T-helper 1 cell treated with Interleukin-12 subunit alpha and Interleukin-12 subunit beta and Interleukin-4 antibody, amounts not matched to agents 30 ng/mL and 1 ng/mL, for 36 hours (primary cell): ENCODE measurements around the gene TBX10. TPM values are rescaled to one million over a fixed set of nuclear protein-coding genes. Genes with fewer than 3 reads are reported as not detected.
"Not testable (repeated sequence)": the region's sequence is repeated elsewhere in the genome, so short reads cannot be mapped to it uniquely, and the experiment has no call there.

ENCODE experiments used
- intact Hi-C: fragments of 100-400 bp; cut with micrococcal nuclease; formaldehyde crosslinking; loops from one replicate; pipeline ENCODE4 v1.15.1; 2024
- total RNA-seq: library from RNA; stranded (reverse); gene quantifications from 2 replicates; pipeline ENCODE4 v1.2.3, GENCODE V29; 2022

The TBX10 gene
- total RNA-seq, 1 donor from 2014 or later, result not detected

DNA sequence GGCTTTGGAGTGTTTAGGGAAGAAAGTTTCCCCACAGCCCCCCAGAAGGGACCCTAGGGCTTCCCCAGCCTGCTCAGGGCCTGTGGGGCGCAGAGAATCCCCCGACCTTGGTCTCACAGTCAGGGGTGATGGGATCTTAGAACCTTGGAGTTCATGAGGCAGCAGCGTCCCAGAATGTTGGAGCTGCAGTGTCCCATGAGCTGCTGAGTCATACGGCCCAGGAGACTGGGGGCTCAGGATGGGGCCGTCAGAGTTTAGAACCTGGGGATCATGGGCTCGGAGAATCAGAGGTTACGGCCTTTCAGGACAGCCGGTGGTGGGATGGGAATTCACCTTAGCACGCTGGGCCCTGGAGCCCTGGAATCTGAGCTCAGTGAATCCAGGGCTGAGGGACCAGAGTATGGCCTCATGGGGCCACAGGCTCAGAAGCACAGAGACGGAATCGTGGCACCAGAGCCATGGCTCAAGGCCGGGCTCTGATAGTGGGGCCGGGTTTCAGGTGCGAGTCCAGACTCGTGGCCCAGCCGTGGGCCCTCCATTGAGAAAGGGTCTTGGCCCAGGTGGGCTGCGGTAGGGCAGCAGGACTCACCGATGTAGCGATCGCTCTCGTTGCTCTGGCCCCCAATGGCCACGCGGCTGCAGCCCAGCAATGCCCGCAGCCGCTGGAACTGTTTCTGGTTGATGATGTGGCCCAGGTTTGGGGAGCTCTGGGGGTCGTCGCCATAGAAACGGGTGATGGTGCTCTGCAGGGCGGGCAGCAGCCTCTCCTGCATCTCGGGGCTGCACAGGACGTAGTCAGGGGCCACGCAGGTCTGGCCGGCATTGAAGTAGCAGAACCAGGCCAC, 25.4 kb upstream of the TBX10 start:
- intact Hi-C loops, result no loop called here

DNA sequence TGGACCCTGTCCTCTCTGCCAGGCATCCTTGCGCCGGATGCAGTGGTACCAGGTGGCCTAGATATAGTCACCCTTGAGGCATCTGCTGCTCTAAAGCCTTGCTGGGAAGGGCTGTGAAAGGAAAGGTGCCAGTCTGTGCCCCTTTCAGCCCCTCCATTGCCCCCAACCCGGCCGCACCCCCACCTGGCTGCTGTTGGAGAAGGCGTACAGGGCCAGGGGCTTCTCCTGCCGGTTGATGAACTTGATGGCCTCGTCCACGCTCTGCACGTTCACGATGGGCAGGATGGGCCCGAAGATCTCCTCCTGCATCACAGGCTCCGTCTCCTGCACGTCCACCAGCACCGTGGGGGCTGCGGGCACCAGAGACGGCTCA, 24.6 kb upstream of the TBX10 start:
- intact Hi-C loops, result no loop called here

DNA sequence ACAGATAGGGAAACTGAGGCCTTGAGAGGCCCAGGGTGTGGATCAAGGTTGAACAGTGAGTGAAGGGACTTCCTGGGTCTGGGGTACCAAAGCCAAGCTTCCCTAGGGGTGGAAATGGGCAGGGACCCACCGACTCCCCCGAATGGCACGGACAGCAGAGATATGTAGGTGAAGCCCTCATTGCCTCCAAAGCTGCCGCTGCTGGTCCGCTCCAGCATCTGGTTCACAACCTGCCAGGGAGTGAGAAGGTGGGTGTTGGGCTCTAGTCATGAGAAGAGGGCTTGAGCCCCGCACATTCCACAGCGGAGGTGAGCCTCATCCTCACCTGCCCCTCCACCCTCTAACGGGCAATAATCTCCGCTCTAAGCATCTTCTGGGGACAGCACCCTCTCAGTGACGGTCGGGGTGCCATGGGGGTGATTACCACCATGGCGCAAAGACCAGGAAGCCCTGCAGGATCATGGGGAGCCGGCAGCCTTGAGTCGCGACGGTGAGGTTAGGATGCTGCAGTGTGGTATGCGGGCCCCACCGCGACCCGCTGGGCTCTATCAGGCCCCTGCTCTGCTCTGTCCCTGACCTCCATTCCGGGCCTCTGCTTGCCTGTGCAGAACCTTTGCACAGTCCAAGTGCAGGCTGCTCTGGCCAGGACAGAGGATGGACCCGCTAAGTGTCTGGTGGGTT, 24.1 kb upstream of the TBX10 start:
- intact Hi-C loops, result no loop called here

DNA sequence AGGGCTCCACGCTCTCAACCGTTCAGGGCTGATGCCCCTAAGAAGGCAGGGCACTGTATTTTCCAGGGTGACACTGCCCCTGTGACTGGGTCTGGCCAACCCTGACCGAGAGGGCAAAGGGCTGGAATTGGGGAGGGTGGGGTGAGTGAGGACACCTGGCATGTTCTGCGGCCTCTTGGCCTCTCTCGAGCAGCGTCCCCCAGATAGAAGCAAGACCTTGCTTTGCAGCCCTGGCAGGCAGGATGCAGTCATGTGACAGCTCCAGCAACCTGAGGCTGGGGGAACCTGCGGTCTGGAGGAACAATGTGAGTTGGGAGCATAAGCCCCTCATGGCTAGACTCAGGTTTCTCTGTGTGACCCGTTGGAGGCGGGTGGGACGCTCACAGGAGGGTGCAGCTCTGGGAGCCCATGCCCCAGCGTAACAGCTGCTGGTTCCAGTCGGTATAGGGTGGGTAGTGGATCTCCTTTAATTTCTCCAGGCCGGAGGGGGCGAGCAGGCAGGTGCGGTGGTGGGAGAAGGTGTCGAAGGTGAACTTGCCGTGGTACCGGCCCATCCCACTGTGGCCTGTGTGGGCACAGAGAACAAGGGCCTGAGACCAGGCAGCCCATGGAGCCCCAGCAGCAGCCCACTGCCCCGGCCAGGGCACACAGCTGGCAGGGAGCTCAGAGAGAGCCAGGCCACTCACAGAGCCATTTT, 23.4 kb upstream of the TBX10 start:
- intact Hi-C loops, result no loop called here

DNA sequence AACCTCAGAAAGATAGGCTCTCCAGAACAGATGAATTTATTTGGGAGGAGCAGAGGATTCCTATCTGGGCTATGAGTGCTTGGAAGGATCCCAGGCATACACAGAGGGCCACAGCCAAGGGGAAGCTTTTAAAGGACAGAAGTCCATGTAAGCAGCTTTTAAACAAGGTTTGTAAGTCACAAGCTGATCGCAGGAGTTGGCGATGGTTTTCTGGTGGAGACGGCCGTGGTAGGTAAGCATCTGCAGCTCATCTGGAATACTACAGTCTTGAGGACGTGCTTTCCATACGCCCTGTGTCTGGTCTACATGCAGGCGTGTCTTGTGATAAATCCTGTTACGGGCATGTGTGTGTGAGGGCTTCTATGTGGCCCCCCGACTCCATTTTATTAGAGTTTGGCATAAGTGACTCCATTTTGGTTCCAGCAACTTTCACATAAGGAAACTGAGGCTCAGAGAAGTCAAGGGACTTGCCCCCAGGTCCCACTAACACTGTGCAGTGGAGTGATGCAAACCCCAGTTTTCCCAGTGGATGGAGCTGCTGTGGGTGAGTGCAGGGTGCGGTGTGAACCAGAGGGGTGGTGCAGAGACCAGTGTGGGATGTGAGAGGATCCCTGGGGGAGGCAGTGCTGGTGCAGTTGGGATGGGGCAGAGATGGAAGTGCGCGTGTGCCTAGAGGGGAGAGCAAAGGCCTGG, 22.7 kb upstream of the TBX10 start:
- intact Hi-C loops, result no loop called here

DNA sequence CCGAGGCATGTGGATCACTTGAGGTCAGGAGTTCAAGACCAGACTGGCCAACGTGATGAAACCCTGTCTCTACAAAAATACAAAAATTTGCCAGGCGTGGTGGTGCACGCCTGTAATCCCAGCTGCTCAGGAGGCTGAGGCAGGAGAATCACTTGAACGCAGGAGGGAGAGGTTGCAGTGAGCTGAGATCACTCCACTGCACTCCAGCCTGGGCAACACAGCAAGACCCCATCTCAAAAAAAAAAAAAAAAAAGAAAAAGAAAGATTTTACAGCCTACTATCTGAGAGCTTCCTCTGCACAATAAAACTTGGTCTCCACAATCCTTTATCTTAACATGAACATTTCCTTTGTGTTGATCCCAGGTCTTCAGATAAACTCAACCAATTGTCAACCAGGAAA, 21.2 kb upstream of the TBX10 start:
- intact Hi-C loops, result not testable (repeated sequence)

DNA sequence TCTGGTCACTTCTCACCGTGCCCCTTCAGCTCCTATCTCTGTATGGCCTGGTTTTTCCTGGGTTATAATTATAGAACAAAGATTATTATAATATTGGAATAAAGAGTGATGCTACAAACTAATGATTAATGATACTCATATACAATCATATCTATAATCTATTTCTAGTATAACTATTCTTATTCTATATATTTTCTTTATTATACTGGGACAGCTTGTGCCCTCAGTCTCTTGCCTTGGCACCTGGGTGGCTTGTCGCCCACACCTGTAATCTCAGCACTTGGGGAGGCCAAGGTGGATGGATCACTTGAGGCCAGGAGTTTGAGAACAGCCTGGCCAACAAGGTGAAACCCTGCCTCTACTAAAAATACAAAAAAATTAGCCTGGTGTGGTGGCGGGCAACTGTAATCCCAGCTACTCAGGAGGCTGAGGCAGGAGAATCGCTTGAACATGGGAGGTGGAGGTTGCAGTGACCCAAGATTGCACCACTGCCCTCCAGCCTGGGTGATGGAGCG, 20.1 kb upstream of the TBX10 start:
- intact Hi-C loops, result loop anchor here (1.0 kb wide), 4 partner anchors 19 to 87 kb away; partner anchors contain the start of gene NUDT8

DNA sequence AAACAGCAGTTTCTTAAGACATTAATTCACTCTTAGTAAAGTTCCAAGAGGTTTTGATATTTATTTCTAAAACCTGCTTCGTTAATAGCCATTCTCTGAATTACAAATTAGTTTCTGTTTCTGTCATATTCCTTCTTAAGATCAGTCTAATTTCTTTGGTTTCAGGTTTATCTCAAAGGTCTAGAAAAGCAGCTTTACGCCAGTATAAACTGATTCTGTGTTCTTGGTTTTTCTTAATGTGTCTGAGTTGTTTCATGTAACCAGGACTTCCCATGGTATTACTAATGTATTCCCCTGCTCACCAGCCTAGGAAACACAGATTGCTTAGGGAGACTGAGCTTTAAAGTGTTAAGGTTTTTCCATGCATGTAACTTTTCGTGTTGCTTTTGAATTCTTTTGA, 17.7 kb upstream of the TBX10 start:
- intact Hi-C loops, result no loop called here

DNA sequence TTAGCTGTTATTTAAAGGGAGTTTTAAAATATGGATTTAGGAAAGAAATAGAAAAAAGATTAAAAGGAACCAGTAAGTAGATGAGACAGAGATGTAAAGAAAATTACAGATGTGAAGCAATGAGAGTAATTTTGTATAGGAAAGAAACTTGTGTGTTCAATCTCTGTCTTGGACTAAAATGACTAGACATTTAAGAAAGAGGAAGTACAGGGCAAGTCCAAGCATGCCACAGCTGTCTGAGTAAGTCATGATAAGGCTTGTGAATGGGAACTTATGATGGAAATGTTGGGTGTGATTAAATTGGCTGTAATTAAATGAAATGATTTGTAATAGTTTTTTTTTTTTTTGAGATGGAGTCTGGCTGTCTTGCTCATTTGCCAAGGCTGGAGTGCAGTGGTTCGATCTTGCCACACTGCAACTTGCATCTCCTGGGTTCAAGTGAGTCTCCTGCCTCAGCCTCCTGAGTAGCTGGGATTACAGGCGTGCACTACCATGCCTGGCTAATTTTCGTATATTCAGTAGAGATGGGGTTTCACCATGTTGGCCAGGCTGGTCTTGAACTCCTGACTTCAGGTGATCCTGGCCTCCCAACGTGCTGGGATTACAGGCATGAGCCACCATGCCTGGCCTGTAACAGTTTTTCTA, 16.8 kb upstream of the TBX10 start:
- intact Hi-C loops, result no loop called here

DNA sequence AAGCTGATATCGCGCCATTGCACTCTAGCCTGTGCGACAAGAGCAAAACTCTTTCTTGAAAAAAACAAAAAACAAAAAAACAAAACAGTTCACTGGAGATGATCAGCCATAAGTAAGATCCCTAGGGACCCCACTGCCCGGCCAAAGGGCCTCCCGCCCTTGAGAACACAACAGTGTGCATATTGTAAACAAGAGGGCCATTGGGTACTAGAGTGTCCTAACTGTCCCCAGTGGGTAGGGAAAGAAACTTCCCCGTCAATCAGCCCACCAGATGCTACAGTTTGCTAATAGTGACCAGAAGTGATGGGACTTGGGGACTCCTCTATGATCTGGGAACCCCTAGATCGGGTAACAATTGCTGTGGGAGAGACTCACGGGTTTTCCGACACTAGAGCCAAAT, 14.7 kb upstream of the TBX10 start:
- intact Hi-C loops, result no loop called here

DNA sequence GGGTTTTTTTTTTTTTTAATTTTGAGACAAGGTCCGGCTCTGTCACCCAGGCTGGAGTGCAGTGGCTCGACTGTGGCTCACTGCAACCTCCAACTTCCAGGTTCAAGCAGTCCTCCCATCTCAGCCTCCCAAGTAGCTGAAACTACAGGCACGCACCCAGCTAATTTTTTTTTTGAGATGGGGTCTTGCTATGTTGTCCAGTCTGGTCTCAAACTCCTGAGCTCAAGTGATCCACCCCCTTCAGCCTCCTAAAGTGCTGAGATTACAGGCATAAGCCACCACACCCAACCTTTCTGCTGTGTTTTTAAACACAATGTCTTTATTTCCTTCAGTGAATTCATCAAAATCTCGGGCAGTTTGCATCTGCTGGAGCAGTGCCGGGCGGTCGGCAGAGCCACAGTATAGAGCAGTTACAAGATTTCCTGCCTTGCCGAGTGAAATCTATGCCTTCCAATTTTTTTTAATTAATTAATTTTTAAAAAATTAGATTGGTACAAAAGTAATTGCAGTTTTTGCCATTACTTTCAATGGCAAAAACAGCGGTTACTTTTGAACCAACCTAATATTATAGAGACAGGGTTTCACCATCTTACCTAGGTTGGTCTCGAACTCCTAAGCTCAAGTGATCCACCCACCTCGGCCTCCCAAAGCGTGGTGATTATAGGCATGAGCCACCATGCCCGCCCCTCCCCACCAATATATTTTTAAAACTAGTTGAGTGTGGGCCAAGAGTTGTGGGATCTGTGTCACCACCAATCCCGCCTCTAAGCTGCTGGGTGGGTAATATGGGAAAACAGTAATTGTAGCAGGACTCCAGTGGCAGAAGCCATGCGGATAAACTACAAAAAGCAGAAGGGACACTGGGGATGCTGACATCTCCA, 13.6 kb upstream of the TBX10 start:
- intact Hi-C loops, result no loop called here

DNA sequence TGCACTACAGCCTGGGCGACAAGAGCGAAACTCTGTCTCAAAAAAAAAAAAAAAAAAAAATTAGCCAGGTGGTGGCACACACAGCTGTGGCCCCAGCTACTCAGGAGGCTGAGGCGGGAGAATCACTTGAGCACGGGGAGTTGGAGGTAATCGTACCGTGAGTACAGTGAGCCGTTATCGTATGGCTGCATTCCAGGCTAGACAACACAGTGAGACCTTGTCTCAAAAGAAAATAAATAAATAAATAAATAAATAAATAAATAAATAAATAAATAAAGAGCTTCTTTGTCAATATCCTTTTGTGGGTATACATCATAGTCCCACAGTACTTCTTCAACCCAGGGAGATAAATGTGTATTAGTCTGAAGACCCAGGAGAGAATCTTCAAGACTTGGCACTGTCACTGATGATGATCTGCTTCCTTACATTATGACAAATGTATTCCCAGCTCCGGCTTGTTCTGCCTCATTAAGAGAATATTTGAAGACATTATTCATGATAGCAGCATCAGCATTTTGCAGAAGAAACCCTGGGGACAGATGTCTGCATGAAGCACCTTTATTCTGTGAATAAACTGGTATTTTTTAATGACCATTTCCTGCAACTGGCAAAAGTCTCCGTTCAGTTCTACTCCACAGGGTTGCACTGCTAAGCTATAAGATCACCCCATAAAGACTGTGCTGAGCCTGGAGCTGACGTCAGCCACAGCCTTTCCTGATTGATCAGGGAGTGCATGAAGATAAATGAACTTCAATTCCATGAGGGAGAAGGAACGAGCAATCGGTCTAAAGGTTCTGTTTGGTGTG, 12.6 kb upstream of the TBX10 start:
- intact Hi-C loops, result no loop called here

DNA sequence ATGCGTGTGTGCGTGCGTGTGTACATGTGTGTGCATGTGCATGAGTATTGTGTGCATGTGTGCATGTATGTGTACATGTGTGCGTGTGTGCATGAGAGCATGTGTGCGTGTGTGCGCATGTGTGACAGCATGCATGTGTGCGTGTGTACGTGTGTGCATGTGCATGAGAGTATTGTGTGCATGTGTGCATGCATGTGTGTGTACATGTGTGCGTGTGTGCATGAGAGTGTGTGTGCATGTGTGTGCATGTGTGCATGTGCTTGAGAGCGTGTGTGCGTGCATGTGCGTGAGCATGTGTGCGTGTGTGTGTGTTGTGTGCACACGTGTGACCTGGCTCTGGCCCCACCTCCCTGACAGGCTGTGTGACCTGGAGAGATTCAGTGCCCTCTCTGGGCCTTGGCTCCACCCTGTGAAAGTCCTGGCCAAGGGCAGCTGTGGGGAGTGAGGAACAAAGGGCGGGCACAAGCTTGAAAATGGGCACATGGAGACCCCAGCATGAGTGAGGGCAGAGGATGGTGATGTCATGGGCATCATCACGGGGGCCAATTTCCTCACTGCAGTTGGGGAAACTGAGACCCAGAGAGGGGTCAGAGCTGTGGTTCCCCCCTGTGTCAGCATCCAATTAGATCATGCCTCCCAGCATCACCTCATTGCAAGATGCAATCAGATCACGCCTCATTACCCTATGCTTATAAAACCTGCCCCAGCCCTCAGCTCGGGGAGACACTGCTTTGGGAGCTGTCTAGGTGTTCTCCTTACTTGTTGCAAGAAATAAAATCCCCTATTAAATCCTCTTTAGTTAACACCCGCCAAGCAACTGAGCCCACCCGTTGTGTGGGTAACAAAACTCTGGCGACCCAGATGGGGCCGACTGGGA, 10.3 kb upstream of the TBX10 start:
- intact Hi-C loops, result loop anchor here (5.0 kb wide), 1 partner anchor 157 kb away; no protein-coding TSS in a partner anchor

DNA sequence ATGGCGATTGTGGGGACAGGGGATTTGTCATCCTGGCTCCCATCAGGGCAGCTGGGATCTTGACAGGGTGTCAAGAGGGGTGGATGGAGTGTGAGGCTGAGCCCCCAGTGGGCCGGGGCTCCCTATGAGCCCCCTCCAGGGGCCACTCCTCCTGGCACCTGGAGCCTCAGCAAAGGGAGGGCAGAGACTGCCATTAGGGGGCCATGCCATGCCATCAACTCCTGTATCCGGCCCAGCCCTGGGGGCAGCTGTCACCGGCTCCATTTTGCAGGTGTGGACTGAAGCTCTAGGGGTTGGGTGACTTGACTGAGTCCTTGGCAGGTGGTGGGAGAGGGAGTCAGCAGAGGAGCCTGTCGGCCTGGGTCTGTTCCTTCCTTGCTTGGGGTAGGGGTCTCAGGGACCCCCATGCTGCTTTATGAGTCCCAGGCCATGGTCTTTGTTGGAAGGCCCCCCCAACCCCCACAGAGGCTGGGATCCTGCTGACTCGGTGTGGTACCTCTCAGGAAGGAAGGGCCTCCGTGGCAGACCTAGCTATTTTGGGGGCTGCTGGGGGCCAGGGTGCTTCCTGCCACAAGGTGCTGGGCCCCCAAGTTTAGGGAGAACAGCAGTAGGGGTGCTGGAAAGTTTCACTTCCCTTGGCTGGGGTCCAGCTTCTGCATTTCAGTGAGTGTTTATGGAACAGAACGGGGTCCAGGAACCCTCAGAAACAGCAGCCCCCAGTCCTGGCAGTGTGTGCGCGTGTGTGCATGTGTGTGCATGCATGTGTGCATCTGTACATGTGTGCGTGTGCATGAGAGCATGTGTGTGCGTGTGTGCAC, 9.4 kb upstream of the TBX10 start:
- intact Hi-C loops, result loop anchor here (5.0 kb wide), 1 partner anchor 158 kb away; no protein-coding TSS in a partner anchor

DNA sequence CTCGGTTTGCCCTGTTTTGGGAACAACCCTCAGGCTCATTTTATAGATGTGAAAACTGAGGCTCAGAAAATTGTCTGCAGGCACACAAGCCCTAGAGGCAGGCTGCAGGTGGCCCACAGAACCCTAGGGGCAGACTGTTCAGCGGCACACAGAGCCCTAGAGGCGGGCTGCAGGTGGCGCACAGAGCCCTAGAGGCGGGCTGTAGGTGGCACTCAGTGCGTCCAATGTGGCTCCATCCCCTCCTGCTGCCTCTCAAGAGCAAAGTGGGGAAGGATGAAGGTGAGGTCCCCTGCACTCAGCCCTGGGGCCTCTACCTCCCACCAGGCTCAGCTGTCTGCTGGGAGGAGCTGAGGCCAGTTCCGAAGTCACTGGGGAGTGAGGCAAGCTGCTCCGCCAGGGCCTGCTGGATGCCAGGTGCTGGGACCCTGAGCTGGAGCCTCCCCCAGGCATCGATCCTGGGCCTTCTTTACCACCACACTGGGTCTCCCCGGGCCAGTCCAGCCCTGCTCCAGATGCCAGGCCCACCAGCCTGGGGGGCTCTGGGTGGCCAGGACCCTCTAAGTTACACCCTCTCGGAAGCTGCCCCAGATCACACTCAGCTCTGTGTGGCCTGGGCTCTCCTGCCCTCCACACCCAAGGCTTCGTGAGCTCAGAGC, 8.7 kb upstream of the TBX10 start:
- intact Hi-C loops, result loop anchor here (5.0 kb wide), 1 partner anchor 159 kb away; no protein-coding TSS in a partner anchor

DNA sequence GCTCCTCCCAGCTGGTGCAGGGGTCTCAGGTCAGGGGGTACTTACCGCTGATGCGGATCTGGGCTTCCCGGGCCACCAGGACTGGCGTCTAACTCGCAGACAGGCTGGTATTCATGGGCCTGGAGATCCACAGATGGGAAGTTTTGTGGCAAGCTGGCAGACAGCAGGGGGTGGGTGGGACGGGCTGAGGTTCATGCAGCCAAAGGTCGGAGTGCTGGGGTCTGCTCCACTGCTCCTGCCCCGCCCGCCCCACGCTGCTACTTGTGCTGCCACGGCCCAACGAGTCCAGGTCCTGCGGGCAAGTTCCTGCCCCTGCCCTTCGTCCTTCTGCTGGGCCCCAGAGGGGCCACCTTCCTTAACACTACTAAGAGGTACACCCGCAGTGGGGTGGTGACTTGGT, 7.9 kb upstream of the TBX10 start:
- intact Hi-C loops, result loop anchor here (5.0 kb wide), 1 partner anchor 160 kb away; no protein-coding TSS in a partner anchor
